Neuronal stem cell (in vitro differentiated cells): ENCODE measurements around the gene DBF4B.

Experiments
- DNase-seq: peaks from one replicate; pipeline ENCODE4 v3.0.0-alpha.2; 2013; ENCODE audit warnings: low spot score
- H2AFZ ChIP-seq: one replicate; pipeline ENCODE4 v1.6.1; 2013; ENCODE audit warnings: mild to moderate bottlenecking, low read length, inconsistent platforms
- H2AK5ac ChIP-seq: 2 replicates; pipeline ENCODE4 v1.6.1; 2013; ENCODE audit warnings: low read depth, mild to moderate bottlenecking, inconsistent platforms, low read length, moderate library complexity, mixed read lengths
- H2BK120ac ChIP-seq: 2 replicates; pipeline ENCODE4 v1.6.1; 2013; ENCODE audit warnings: low read depth, mild to moderate bottlenecking, inconsistent platforms, low read length, moderate library complexity, mixed read lengths
- H2BK12ac ChIP-seq: one replicate; pipeline ENCODE4 v1.6.1; 2013; ENCODE audit warnings: low read length, inconsistent platforms
- H2BK15ac ChIP-seq: 2 replicates; pipeline ENCODE4 v1.6.1; 2013; ENCODE audit warnings: mild to moderate bottlenecking, low read length, inconsistent platforms, mixed read lengths
- H2BK5ac ChIP-seq: one replicate; pipeline ENCODE4 v1.6.1; 2013; ENCODE audit warnings: inconsistent platforms, mild to moderate bottlenecking, low read length, moderate library complexity
- H3K14ac ChIP-seq: one replicate; pipeline ENCODE4 v1.6.1; 2013; ENCODE audit warnings: low read length, inconsistent platforms
- H3K18ac ChIP-seq: 2 replicates; pipeline ENCODE4 v1.6.1; 2013; ENCODE audit warnings: low read length, inconsistent platforms
- H3K23ac ChIP-seq: 2 replicates; pipeline ENCODE4 v1.6.1; 2013; ENCODE audit warnings: low read depth, mild to moderate bottlenecking, mixed read lengths, low read length, inconsistent platforms; ENCODE audit not compliant: poor library complexity
- H3K27ac ChIP-seq: replicated peaks from 3 replicates; pipeline ENCODE4 v1.5.1; 2013; ENCODE audit warnings: low read length, inconsistent platforms
- H3K27me3 ChIP-seq, 3 experiments: 2 replicates each; pipeline ENCODE4 v1.6.1; 2013; ENCODE audit warnings: low read length in 3 of 3, mild to moderate bottlenecking in 2 of 3, inconsistent platforms in 1 of 3, low read depth in 1 of 3, mixed read lengths in 1 of 3, moderate library complexity in 1 of 3; ENCODE audit not compliant: control insufficient read depth in 3 of 3, insufficient read depth in 3 of 3
- H3K36me3 ChIP-seq, 2 donors: replicated peaks in 1 of 2; 2 replicates each; pipeline ENCODE4 v1.6.1; 2013; ENCODE audit warnings: low read length in 2 of 2; ENCODE audit not compliant: control insufficient read depth in 2 of 2, insufficient read depth in 2 of 2
- H3K4ac ChIP-seq: 2 replicates; pipeline ENCODE4 v1.6.1; 2013; ENCODE audit warnings: inconsistent platforms, mild to moderate bottlenecking, low read length, moderate library complexity
- H3K4me1 ChIP-seq, 2 donors: 1 replicate in 1 of 2; 2 replicates in 1 of 2; pipeline ENCODE4 v1.6.1; 2013; ENCODE audit warnings: low read length in 2 of 2, low read depth in 1 of 2; ENCODE audit not compliant: control insufficient read depth in 2 of 2, insufficient read depth in 1 of 2
- H3K4me2 ChIP-seq: one replicate; pipeline ENCODE4 v1.6.1; 2013; ENCODE audit warnings: mild to moderate bottlenecking, low read length, inconsistent platforms; ENCODE audit not compliant: insufficient read depth, poor library complexity, severe bottlenecking
- H3K4me3 ChIP-seq, 2 donors: 2 replicates each; pipeline ENCODE4 v1.5.1; 2013; ENCODE audit warnings: low read length in 2 of 2, mild to moderate bottlenecking in 2 of 2, inconsistent platforms in 1 of 2, moderate library complexity in 1 of 2
- H3K79me1 ChIP-seq: one replicate; pipeline ENCODE4 v1.6.1; 2013; ENCODE audit warnings: low read depth, mild to moderate bottlenecking, inconsistent platforms, low read length, moderate library complexity
- H3K9ac ChIP-seq: one replicate; pipeline ENCODE4 v1.6.1; 2013; ENCODE audit warnings: mild to moderate bottlenecking, low read depth, low read length, inconsistent platforms; ENCODE audit not compliant: poor library complexity
- H3K9me3 ChIP-seq, 2 donors: replicated peaks in 1 of 2; 2 replicates each; pipeline versions ENCODE3 to v1.6.1; 2013; ENCODE audit warnings: low read length in 2 of 2, mild to moderate bottlenecking in 2 of 2, inconsistent platforms in 1 of 2, low read depth in 1 of 2, mixed read lengths in 1 of 2, moderate library complexity in 1 of 2; ENCODE audit not compliant: control insufficient read depth in 2 of 2, insufficient read depth in 1 of 2
- H4K8ac ChIP-seq: one replicate; pipeline ENCODE4 v1.6.1; 2013; ENCODE audit warnings: low read depth, mild to moderate bottlenecking, inconsistent platforms, low read length, moderate library complexity
- H4K91ac ChIP-seq: one replicate; pipeline ENCODE4 v1.6.1; 2013; ENCODE audit warnings: low read length, low read depth, mild to moderate bottlenecking, inconsistent platforms; ENCODE audit not compliant: poor library complexity
- WGBS, 2 donors: extraction: QIAGEN DNeasy Blood & Tissue Kit; methylation state at CpG; one replicate each; pipeline ENCODE4 v1.1.7; 2013; ENCODE audit warnings: missing lambda C conversion rate in 2 of 2, mixed read lengths in 1 of 2; ENCODE audit not compliant: insufficient read length in 2 of 2, insufficient replicate concordance in 1 of 2; ENCODE audit errors: extremely low coverage in 2 of 2; 5-methylcytosine and 5-hydroxymethylcytosine counted together

Gene DBF4B

DNA sequence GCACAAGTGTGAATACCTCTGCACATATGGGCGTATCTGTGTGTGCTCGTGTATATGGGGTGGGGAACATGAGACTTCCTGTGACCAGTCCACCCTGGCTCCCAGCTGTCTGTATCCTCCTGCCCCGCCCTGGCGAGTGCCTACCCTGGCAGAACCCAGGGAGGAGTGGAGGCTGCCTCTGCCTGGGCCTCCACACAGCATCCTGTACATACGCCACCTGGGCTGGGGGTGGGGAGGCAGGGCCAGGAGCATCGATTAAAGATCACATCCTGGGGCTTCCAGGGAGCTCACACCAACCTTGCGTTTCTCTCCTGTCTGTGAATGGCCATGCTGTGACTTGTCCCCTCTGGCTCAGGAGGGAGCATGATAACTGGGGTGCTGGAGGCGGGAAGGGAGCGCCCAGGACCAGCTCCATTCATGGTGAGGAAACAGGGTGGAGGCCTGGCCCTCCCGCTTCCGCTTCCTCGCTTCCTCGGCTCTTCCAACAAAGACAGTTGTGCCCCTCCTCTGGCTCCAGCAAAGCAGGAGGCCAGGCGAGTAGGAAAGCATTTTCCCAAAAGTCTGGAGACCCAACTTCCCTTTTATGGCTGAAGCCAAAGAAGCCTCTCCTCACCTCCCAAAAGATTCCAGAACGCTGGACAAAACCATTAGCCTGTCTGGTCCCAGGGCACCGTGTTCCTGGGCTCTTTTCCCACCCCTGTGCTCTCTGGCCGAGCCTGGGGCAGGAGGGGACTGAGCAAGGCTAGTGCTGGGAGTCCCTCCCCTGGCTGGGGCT, 73.3 kb downstream of the DBF4B start:
- Histone ChIP-seq H3K23ac (peak overlapping the region; percentile 26), H3K9ac (no peak overlapping the region), H3K4me3 (no peak overlapping the region), H3K27me3 (peaks cover 0 to 22% (median 6%) of the 10 kb centered on the region in 3 experiments), H2BK12ac (no peak overlapping the region), H3K14ac (no peak overlapping the region), H2BK120ac (peak overlapping the region; percentile 21), H2AK5ac (peak overlapping the region; percentile 57), H3K4ac (no peak overlapping the region), H3K36me3 (no peaks in the 10 kb centered on the region), H3K9me3 (no peaks in the 10 kb centered on the region), H3K18ac (peak overlapping the region; percentile 92), H3K4me1 (peaks cover 10 to 16% of the 10 kb centered on the region in 2 donors), H2BK5ac (no peak overlapping the region), H3K27ac (no peak overlapping the region), H3K79me1 (peaks cover 2% of the 10 kb centered on the region), H3K4me2 (no peak overlapping the region), H2BK15ac (peak overlapping the region; percentile 55), H2AFZ (peak overlapping the region; percentile 87), H4K91ac (peak overlapping the region; percentile 47), H4K8ac (no peak overlapping the region)
- DNase-seq, result no peak
- no CpG with 5 or more reads among the region's 17 CpGs for WGBS, 2 donors

DNA sequence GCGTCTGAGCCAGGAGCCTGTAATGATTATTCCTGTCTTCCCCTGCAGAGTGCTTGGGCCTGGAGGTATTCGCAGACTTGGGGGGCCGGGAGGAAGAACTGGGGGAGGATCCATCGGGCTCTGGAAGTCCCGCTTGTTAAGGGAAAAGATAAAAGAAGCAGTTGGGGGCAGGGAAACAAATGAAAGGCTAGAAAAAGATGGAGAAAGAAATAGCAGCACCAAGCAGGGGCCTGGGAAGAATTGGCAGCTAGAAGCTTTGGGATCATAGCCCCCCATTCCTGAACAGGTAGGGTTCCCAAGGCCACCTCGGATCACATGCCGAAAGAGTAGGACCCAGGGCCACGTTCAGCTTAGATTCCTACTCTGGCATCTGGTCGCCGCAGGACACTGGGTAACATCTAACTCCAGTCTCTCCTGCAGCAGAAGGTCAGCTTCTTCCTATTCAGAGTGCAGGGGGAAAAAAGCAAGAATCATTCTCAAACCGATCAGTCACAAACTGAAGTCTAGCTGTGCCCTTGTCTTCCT, 73.9 kb downstream of the DBF4B start:
- Histone ChIP-seq H3K9me3 (no peaks in the 10 kb centered on the region), H3K9ac (no peak overlapping the region), H3K4me3 (peak overlapping the region in 1 of 2 donors; percentile 5), H3K23ac (no peak overlapping the region), H2AFZ (peak overlapping the region; percentile 87), H4K8ac (no peak overlapping the region), H3K4ac (no peak overlapping the region), H2BK5ac (no peak overlapping the region), H2BK12ac (no peak overlapping the region), H3K18ac (no peak overlapping the region), H3K4me1 (peaks cover 10 to 16% of the 10 kb centered on the region in 2 donors), H2AK5ac (no peak overlapping the region), H3K14ac (no peak overlapping the region), H2BK120ac (no peak overlapping the region), H3K79me1 (peaks cover 2% of the 10 kb centered on the region), H3K36me3 (no peaks in the 10 kb centered on the region), H3K4me2 (no peak overlapping the region), H4K91ac (no peak overlapping the region), H3K27ac (peak overlapping the region; percentile 29), H2BK15ac (no peak overlapping the region), H3K27me3 (peaks cover 0 to 16% (median 2%) of the 10 kb centered on the region in 3 experiments)
- WGBS, 2 donors, result no CpG with 5 or more reads among the region's 11 CpGs
- DNase-seq, result no peak

DNA sequence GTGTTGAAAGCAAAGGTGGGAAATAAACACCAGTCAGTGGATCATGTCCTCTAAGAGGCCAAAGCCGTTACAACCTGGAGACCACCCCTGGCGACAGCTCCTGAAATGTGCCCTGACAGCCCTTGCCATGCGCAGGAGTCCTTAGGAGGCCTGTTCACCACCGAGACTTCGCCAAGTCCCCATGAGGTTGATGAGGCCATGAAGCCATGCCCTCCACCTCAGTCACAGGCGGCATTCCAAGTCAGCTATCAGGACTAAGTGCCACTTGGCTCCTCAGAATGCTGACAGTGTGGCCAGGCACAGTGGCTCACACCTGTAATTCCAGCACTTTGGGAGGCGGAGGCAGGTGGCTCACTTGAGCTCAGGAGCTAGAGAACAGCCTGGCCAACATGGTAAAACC, 77.5 kb downstream of the DBF4B start:
- H4K8ac ChIP-seq, result no peak overlapping the region
- H2BK5ac ChIP-seq, result no peak overlapping the region
- H3K4me1 ChIP-seq, result peaks cover 10 to 13% of the 10 kb centered on the region in 2 donors
- H2BK15ac ChIP-seq, result no peak overlapping the region
- H2AK5ac ChIP-seq, result no peak overlapping the region
- no peak overlapping the region for H4K91ac ChIP-seq
- no peak overlapping the region for H3K14ac ChIP-seq
- no peak for DNase-seq
- no CpG with 5 or more reads among the region's 7 CpGs for WGBS, 2 donors
- no peak overlapping the region for H2AFZ ChIP-seq
- no peak overlapping the region for H3K18ac ChIP-seq
- no peak overlapping the region for H3K27ac ChIP-seq
- no peak overlapping the region for H3K9ac ChIP-seq
- no peak overlapping the region for H2BK12ac ChIP-seq
- H3K23ac ChIP-seq, result no peak overlapping the region
- no peaks in the 10 kb centered on the region for H3K9me3 ChIP-seq
- H3K4me2 ChIP-seq, result no peak overlapping the region
- H3K4me3 ChIP-seq, result no peak overlapping the region
- H3K79me1 ChIP-seq, result no peaks in the 10 kb centered on the region
- H2BK120ac ChIP-seq, result no peak overlapping the region
- no peak overlapping the region for H3K4ac ChIP-seq
- no peaks in the 10 kb centered on the region for H3K36me3 ChIP-seq
- H3K27me3 ChIP-seq, result peaks cover 0 to 7% (median 0%) of the 10 kb centered on the region in 3 experiments

DNA sequence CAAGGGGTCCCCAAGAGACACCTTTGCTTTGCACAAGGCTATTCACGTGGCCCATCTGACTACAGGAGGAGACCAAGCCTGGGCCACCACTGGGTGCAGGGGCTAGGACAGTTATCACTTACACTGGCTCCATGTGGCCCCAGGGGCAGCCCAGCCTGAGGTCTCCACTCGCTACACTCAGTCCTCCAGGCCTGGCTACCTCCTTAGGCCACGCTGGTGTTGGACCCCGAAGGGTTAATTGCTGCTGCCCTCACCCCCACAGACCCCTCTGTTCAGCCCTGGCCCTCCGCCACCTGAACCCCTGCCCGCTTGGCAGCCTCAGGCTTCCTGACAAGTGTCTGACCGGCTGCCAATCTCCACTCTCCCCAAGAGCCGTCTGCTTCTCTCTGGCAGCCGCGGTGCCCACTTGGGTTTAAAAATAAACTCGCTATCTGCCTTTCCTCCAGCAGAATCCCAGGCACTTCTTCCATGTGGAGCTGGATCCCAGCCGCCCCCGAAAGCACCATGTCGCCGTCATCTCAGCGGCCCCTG, 78.2 kb downstream of the DBF4B start:
- Histone ChIP-seq H3K79me1 (no peaks in the 10 kb centered on the region), H2BK12ac (no peak overlapping the region), H3K14ac (peak overlapping the region; percentile 21), H3K23ac (peak overlapping the region; percentile 35), H4K8ac (no peak overlapping the region), H3K4me1 (peaks cover 9 to 10% of the 10 kb centered on the region in 2 donors), H2BK120ac (no peak overlapping the region), H2AFZ (peak overlapping the region; percentile 30), H3K36me3 (no peaks in the 10 kb centered on the region), H2BK15ac (no peak overlapping the region), H3K27ac (no peak overlapping the region), H2BK5ac (no peak overlapping the region), H3K4me2 (no peak overlapping the region), H3K4me3 (no peak overlapping the region), H2AK5ac (peak overlapping the region; percentile 70), H3K18ac (peak overlapping the region; percentile 38), H3K27me3 (peaks cover 0 to 7% (median 0%) of the 10 kb centered on the region in 3 experiments), H4K91ac (no peak overlapping the region), H3K9ac (no peak overlapping the region), H3K4ac (no peak overlapping the region), H3K9me3 (no peaks in the 10 kb centered on the region)
- no CpG with 5 or more reads among the region's 16 CpGs for WGBS, 2 donors
- DNase-seq, result no peak
